Hepatocyte (in vitro differentiated cells): Measurements from ENCODE around the gene ENOX1. TPM values are rescaled to one million over a fixed set of nuclear protein-coding genes. Genes with fewer than 3 reads are reported as not detected.

ENCODE experiments used
- DNase-seq: peaks from one replicate; pipeline ENCODE4 v3.0.0-alpha.2; 2016; ENCODE audit warnings: low spot score
- H2AFZ ChIP-seq: fragments of 200-600 bp; sonication (generic); 2 replicates; pipeline ENCODE4 v1.6.0; 2016; ENCODE audit warnings: antibody characterized with exemption, mild to moderate bottlenecking
- H3K27ac ChIP-seq: fragments of 200-600 bp; sonication (generic); 2 replicates; pipeline ENCODE4 v1.5.1; 2016; ENCODE audit warnings: mild to moderate bottlenecking
- H3K27me3 ChIP-seq: fragments of 200-600 bp; sonication (generic); 2 replicates; pipeline ENCODE4 v1.6.1; 2016
- H3K36me3 ChIP-seq: fragments of 200-600 bp; sonication (generic); replicated peaks from 2 replicates; pipeline ENCODE4 v1.5.1; 2016; ENCODE audit warnings: low read depth; ENCODE audit not compliant: insufficient read depth
- H3K4me1 ChIP-seq: fragments of 200-600 bp; sonication (generic); 2 replicates; pipeline ENCODE4 v1.5.1; 2016; ENCODE audit warnings: mild to moderate bottlenecking, moderate library complexity; ENCODE audit not compliant: insufficient read depth
- H3K4me2 ChIP-seq: fragments of 200-600 bp; sonication (generic); 2 replicates; pipeline ENCODE4 v1.6.0; 2016
- H3K4me3 ChIP-seq: fragments of 200-600 bp; sonication (generic); 2 replicates; pipeline ENCODE4 v1.5.1; 2016; ENCODE audit warnings: mild to moderate bottlenecking
- H3K79me2 ChIP-seq: fragments of 200-600 bp; sonication (generic); 2 replicates; pipeline ENCODE4 v1.6.0; 2017; ENCODE audit warnings: mild to moderate bottlenecking
- H3K9me2 ChIP-seq: fragments of 200-600 bp; sonication (generic); replicated peaks from 2 replicates; pipeline ENCODE4 v1.6.0; 2017; ENCODE audit warnings: mild to moderate bottlenecking; ENCODE audit not compliant: insufficient read depth
- H3K9me3 ChIP-seq: fragments of 200-600 bp; sonication (generic); 2 replicates; pipeline ENCODE4 v1.5.1; 2016; ENCODE audit warnings: low read depth, mild to moderate bottlenecking
- H4K20me1 ChIP-seq: fragments of 200-600 bp; sonication (generic); 2 replicates; pipeline ENCODE4 v1.6.0; 2016; ENCODE audit warnings: mild to moderate bottlenecking; ENCODE audit not compliant: insufficient read depth, poor library complexity, severe bottlenecking
- CTCF ChIP-seq: fragments of 200-600 bp; sonication (generic); IDR thresholded peaks from 2 replicates; pipeline ENCODE4 v1.5.1; 2016; ENCODE audit warnings: antibody characterized with exemption, mild to moderate bottlenecking; ENCODE audit not compliant: poor library complexity
- EZH2 ChIP-seq: fragments of 200-600 bp; sonication (generic); IDR thresholded peaks from 2 replicates; pipeline ENCODE4 v1.6.1; 2016; ENCODE audit warnings: antibody characterized with exemption, mild to moderate bottlenecking, borderline replicate concordance
- EZH2phosphoT487 ChIP-seq: fragments of 200-600 bp; sonication (generic); IDR thresholded peaks from one replicate; pipeline ENCODE4 v1.6.1; 2018; ENCODE audit warnings: antibody characterized with exemption, mild to moderate bottlenecking, low read depth, moderate library complexity; ENCODE audit not compliant: unreplicated experiment, severe bottlenecking
- WGBS: methylation state at CpG from one replicate; pipeline ENCODE4 v1.1.6; 2016; ENCODE audit warnings: low lambda C conversion rate; ENCODE audit errors: missing lambda C conversion rate; 5-methylcytosine and 5-hydroxymethylcytosine counted together
- polyA plus RNA-seq: library from polyadenylated mRNA; unstranded; fragments of >200 nt; fragmentation: Nextera tagmentation; extraction: Ambion mirVana; gene quantifications from 2 replicates; pipeline ENCODE4 v1.2.1, GENCODE V29; 2016
- total RNA-seq: library from RNA; depleted of rRNA; stranded (reverse); fragments of >200 nt; gene quantifications from 2 replicates; pipeline ENCODE4 v1.2.3, GENCODE V29; 2014

Gene ENOX1
- total and polyA plus RNA-seq, 2 experiments from 2014 or later, result 2.4 to 4.0 TPM

GRCh38 chr13:43193789-43194420 is 592.9 kb downstream of the ENOX1 start:
- WGBS, result 84% methylated on average over 14 of the region's 14 CpGs
- no peaks in the 10 kb centered on the region for H4K20me1 ChIP-seq

GRCh38 chr13:43191546-43191945 is 595.2 kb downstream of the ENOX1 start:
- Histone ChIP-seq H3K4me2 (no peak overlapping the region), H3K9me2 (no peaks in the 10 kb centered on the region), H3K4me1 (peaks cover 19% of the 10 kb centered on the region), H4K20me1 (no peaks in the 10 kb centered on the region), H3K27ac (no peak overlapping the region), H3K36me3 (no peaks in the 10 kb centered on the region), H3K27me3 (no peaks in the 10 kb centered on the region), H2AFZ (no peak overlapping the region), H3K9me3 (no peaks in the 10 kb centered on the region), H3K79me2 (no peaks in the 10 kb centered on the region), H3K4me3 (no peak overlapping the region)
- TF ChIP-seq CTCF (no peak), EZH2 (no peak), EZH2phosphoT487 (no peak)
- DNase-seq, result no peak
- 50% methylated on average over 1 of the region's 1 CpG for WGBS

More at GRCh38 chr13:43193789-43194420, 592.9 kb downstream of the ENOX1 start:
- TF ChIP-seq EZH2 (no peak), CTCF (no peak), EZH2phosphoT487 (no peak)
- DNase-seq, result peak; percentile 20
- H3K36me3 ChIP-seq, result no peaks in the 10 kb centered on the region
- peaks cover 25% of the 10 kb centered on the region for H3K4me1 ChIP-seq
- no peaks in the 10 kb centered on the region for H3K27me3 ChIP-seq
- no peaks in the 10 kb centered on the region for H3K9me2 ChIP-seq
- H2AFZ ChIP-seq, result no peak overlapping the region
- H3K4me3 ChIP-seq, result no peak overlapping the region
- peak overlapping the region; percentile 62 for H3K27ac ChIP-seq
- no peak overlapping the region for H3K4me2 ChIP-seq
- H3K9me3 ChIP-seq, result no peaks in the 10 kb centered on the region
- H3K79me2 ChIP-seq, result no peaks in the 10 kb centered on the region

- Histone ChIP-seq H4K20me1 (no peaks in the 10 kb centered on the region), H3K4me1 (no peaks in the 10 kb centered on the region), H3K9me2 (no peaks in the 10 kb centered on the region), H3K27ac (no peak overlapping the region), H3K9me3 (no peaks in the 10 kb centered on the region), H3K27me3 (no peaks in the 10 kb centered on the region), H3K79me2 (no peaks in the 10 kb centered on the region), H3K4me3 (no peak overlapping the region), H3K4me2 (no peak overlapping the region), H3K36me3 (no peaks in the 10 kb centered on the region), H2AFZ (no peak overlapping the region)
- WGBS, result 63% methylated on average over 2 of the region's 2 CpGs
- TF ChIP-seq EZH2 (no peak), CTCF (no peak), EZH2phosphoT487 (no peak)
- DNase-seq, result no peak
Measured at GRCh38 chr13:43185226-43185625, 601.5 kb downstream of the ENOX1 start.
